ENCODE results near the gene CAMK1D. TPM values are rescaled to one million over a fixed set of nuclear protein-coding genes. Genes with fewer than 3 reads are reported as not detected.

Gene CAMK1D
- total RNA-seq, 1 experiment from 2014 or later = 11.0 TPM

GRCh38 chr10:12743941-12744340, 394.6 kb downstream of the CAMK1D start:
- in situ Hi-C loops (cut with HindIII; ENCODE audit: low pct_unique_long_range_greater_than_20kb, low sequenced_read_pairs) = no loop called here

GRCh38 chr10:12748186-12748585, 398.8 kb downstream of the CAMK1D start:
- in situ Hi-C loops (cut with HindIII; ENCODE audit: low pct_unique_long_range_greater_than_20kb, low sequenced_read_pairs) = no loop called here
- no peak for DNase-seq (ENCODE audit: low read depth)

More at GRCh38 chr10:12743941-12744340, 394.6 kb downstream of the CAMK1D start:
- DNase-seq (ENCODE audit: low read depth) = no peak

GRCh38 chr10:12749760-12750478, 400.6 kb downstream of the CAMK1D start:
- DNase-seq (ENCODE audit: low read depth) = no peak
- in situ Hi-C loops (cut with HindIII; ENCODE audit: low pct_unique_long_range_greater_than_20kb, low sequenced_read_pairs) = no loop called here

- in situ Hi-C loops (cut with HindIII; ENCODE audit: low pct_unique_long_range_greater_than_20kb, low sequenced_read_pairs) = no loop called here
- no peak for DNase-seq (ENCODE audit: low read depth)
These were observed 401.3 kb downstream of the CAMK1D start for GRCh38 chr10:12750526-12751201.

- in situ Hi-C loops (cut with HindIII; ENCODE audit: low pct_unique_long_range_greater_than_20kb, low sequenced_read_pairs) = no loop called here
These were observed 405.7 kb downstream of the CAMK1D start for GRCh38 chr10:12755075-12755474.

GRCh38 chr10:12757351-12757750, 408.0 kb downstream of the CAMK1D start:
- DNase-seq (ENCODE audit: low read depth) = no peak
- in situ Hi-C loops (cut with HindIII; ENCODE audit: low pct_unique_long_range_greater_than_20kb, low sequenced_read_pairs) = no loop called here

More at GRCh38 chr10:12755075-12755474, 405.7 kb downstream of the CAMK1D start:
- DNase-seq (ENCODE audit: low read depth) = no peak

GRCh38 chr10:12758271-12758670, 408.9 kb downstream of the CAMK1D start:
- in situ Hi-C loops (cut with HindIII; ENCODE audit: low pct_unique_long_range_greater_than_20kb, low sequenced_read_pairs) = no loop called here
- no peak for DNase-seq (ENCODE audit: low read depth)

GRCh38 chr10:12766223-12766622, 416.9 kb downstream of the CAMK1D start:
- in situ Hi-C loops (cut with HindIII; ENCODE audit: low pct_unique_long_range_greater_than_20kb, low sequenced_read_pairs) = no loop called here
- DNase-seq (ENCODE audit: low read depth) = no peak

GRCh38 chr10:12768156-12769100, 419.1 kb downstream of the CAMK1D start:
- in situ Hi-C loops (cut with HindIII; ENCODE audit: low pct_unique_long_range_greater_than_20kb, low sequenced_read_pairs) = no loop called here
- peak; percentile 30 for DNase-seq (ENCODE audit: low read depth)

- no peak for DNase-seq (ENCODE audit: low read depth)
- in situ Hi-C loops (cut with HindIII; ENCODE audit: low pct_unique_long_range_greater_than_20kb, low sequenced_read_pairs) = no loop called here
These were observed 420.1 kb downstream of the CAMK1D start for GRCh38 chr10:12769323-12770044.

GRCh38 chr10:12771981-12772760, 422.8 kb downstream of the CAMK1D start:
- in situ Hi-C loops (cut with HindIII; ENCODE audit: low pct_unique_long_range_greater_than_20kb, low sequenced_read_pairs) = no loop called here
- no peak for DNase-seq (ENCODE audit: low read depth)

GRCh38 chr10:12772797-12773587, 423.6 kb downstream of the CAMK1D start:
- in situ Hi-C loops (cut with HindIII; ENCODE audit: low pct_unique_long_range_greater_than_20kb, low sequenced_read_pairs) = no loop called here
- no peak for DNase-seq (ENCODE audit: low read depth)

GRCh38 chr10:12774204-12774894, 425.0 kb downstream of the CAMK1D start:
- no peak for DNase-seq (ENCODE audit: low read depth)
- in situ Hi-C loops (cut with HindIII; ENCODE audit: low pct_unique_long_range_greater_than_20kb, low sequenced_read_pairs) = no loop called here

GRCh38 chr10:12777840-12778585, 428.7 kb downstream of the CAMK1D start:
- no peak for DNase-seq (ENCODE audit: low read depth)
- in situ Hi-C loops (cut with HindIII; ENCODE audit: low pct_unique_long_range_greater_than_20kb, low sequenced_read_pairs) = no loop called here

Data from Caki2 (cell line).